Measurements from ENCODE around the gene OR10S1.

The OR10S1 gene

DNA sequence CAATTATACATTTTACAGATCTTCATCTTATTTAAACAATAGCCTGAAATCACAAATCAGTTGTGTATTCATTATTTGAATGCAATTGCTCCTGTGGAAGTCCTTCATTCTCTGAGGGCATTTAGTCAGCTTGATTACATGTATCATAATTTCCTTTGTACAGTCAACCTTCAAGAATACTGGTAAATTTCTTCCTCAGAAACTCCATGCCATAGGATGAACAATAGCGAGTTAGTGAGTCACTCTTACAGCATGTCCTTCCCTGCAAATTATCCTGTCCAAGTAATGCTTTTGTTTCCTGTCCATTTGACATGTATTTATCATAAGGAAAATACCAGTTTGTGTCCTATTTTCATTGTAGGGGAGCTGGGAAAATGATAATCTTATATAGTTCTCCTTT, 3.8 kb downstream of the OR10S1 start:
- no peak overlapping the region for H3K4me3 ChIP-seq (replicated peaks; ENCODE audit: low read depth, low read length)
- TF ChIP-seq, protein P1, sequence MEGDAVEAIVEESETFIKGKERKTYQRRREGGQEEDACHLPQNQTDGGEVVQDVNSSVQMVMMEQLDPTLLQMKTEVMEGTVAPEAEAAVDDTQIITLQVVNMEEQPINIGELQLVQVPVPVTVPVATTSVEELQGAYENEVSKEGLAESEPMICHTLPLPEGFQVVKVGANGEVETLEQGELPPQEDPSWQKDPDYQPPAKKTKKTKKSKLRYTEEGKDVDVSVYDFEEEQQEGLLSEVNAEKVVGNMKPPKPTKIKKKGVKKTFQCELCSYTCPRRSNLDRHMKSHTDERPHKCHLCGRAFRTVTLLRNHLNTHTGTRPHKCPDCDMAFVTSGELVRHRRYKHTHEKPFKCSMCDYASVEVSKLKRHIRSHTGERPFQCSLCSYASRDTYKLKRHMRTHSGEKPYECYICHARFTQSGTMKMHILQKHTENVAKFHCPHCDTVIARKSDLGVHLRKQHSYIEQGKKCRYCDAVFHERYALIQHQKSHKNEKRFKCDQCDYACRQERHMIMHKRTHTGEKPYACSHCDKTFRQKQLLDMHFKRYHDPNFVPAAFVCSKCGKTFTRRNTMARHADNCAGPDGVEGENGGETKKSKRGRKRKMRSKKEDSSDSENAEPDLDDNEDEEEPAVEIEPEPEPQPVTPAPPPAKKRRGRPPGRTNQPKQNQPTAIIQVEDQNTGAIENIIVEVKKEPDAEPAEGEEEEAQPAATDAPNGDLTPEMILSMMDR (IDR thresholded peaks at IDR 0.05; ENCODE audit: low read length, missing control alignments), result no peak
- DNase-seq (ENCODE audit: low read depth), result peak; percentile 93

DNA sequence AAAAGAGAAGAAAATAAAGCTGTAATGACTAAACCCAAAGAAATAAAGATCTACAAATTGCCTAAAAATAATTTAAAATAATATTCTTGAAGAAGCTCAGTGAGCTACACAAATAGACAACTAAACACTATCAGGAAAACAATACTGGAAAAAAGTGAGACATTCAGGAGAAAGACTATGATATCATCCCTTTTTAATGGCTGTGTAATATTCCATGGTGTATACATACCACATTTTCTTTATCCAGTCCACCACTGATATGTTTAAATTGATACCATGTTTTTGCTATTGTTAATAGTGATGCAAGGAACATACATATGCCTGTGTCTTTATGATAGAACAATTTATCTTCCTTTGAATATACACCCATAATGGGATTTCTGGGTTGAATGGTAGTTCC, 20.8 kb downstream of the OR10S1 start:
- no peak overlapping the region for H3K4me3 ChIP-seq (replicated peaks; ENCODE audit: low read depth, low read length)
- no peak for DNase-seq (ENCODE audit: low read depth)
- TF ChIP-seq, protein P1 (IDR thresholded peaks at IDR 0.05; ENCODE audit: low read length, missing control alignments), result no peak

DNA sequence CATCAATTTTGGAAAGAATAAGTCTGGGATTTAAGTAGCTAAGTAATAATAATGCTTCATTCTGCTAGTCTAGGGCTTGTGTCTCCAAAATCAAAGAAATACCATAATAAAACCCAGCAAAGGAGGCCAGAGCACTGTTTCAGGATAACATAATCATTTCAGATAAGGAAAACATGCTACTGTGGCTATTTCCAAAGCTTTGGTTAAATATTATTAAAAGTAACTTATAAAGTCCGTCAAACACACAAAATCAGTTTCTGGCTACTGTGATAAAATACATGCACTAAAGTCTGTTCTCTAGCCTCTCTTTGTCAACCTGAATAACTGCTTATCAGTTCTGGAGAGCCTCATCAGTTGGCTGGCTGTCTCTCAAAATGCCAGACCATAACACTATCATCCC, 32.4 kb downstream of the OR10S1 start:
- no peak for DNase-seq (ENCODE audit: low read depth)
- TF ChIP-seq, protein P1 (IDR thresholded peaks at IDR 0.05; ENCODE audit: low read length, missing control alignments), result no peak

DNA sequence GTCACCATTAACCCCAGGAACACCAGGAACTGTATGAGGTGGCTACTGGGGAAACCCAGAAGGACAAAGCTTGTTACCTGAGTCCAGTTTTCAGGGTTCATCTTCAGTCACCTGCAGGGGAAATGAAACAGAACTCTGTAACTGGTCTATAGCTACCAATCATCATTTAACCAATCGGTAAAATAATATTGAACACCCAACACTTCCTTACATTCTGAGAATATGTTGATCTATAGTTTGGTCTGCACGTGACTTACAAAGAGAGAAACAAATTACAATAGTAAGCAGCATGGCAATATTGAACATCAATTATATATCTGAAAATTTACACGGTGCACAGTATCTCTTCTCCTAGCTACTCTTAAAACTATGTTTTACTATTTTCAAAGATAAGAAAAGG, 33.8 kb downstream of the OR10S1 start, which contains the start of gene OR6T1:
Gene OR6T1 (minus strand): TSS at position 101 of the 400 bp plus-strand sequence. CDS start 0 bp downstream, at position 101.
- no peak within 1 kb of the TSS for H3K4me3 ChIP-seq (replicated peaks; ENCODE audit: low read depth, low read length)
- TF ChIP-seq, protein P1 (IDR thresholded peaks at IDR 0.05; ENCODE audit: low read length, missing control alignments), result no peak
- no peak for DNase-seq (ENCODE audit: low read depth)

More for the DNA sequence above, 32.4 kb downstream of the OR10S1 start:
- H3K4me3 ChIP-seq (replicated peaks; ENCODE audit: low read depth, low read length), result no peak overlapping the region

GRCh38 chr11:123942413-123942812, 35.2 kb downstream of the OR10S1 start:
- TF ChIP-seq, protein P1 (IDR thresholded peaks at IDR 0.05; ENCODE audit: low read length, missing control alignments), result no peak
- no peak for DNase-seq (ENCODE audit: low read depth)
- H3K4me3 ChIP-seq (replicated peaks; ENCODE audit: low read depth, low read length), result no peak overlapping the region

GRCh38 chr11:123939317-123939716, 38.3 kb downstream of the OR10S1 start, which contains the start of gene OR4D5:
TSS of gene OR4D5 (plus strand) at chr11:123939617. CDS start at chr11:123939617, 0 bp downstream.
- DNase-seq (ENCODE audit: low read depth), result no peak
- H3K4me3 ChIP-seq (replicated peaks; ENCODE audit: low read depth, low read length), result no peak within 1 kb of the TSS
- TF ChIP-seq, protein P1 (IDR thresholded peaks at IDR 0.05; ENCODE audit: low read length, missing control alignments), result no peak

Measured in fibroblast of pulmonary artery (primary cell).